ENCODE measurements around the gene LRRFIP1.
"Not testable (repeated sequence)": the region's sequence is repeated elsewhere in the genome, so short reads cannot be mapped to it uniquely, and the experiment has no call there.

The LRRFIP1 gene

GRCh38 chr2:237682856-237683670 is 55.7 kb downstream of the LRRFIP1 start:
- no peak overlapping the region for H3K4me3 ChIP-seq (ENCODE audit: low read depth, low read length)

DNA sequence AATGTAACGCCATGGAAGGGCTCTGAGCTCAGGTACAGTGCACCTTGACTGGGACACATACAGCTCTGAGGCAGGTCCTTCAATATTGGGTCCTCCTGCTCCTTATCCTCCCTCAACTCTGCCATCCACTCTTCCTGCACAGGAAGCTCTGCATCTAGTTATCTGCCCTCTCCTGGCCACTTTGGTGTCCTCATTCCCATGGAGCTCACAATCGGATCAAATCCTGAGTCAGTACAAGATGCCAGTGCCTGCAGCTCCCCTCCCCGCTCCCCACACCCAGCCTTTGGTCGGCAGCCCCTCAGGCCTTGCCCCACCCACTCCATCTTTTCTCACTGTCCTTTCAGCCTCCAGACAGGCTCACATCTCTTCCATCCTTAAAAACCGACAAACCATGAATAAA is 58.0 kb downstream of the LRRFIP1 start:
- H3K4me3 ChIP-seq (ENCODE audit: low read depth, low read length), result no peak overlapping the region

DNA sequence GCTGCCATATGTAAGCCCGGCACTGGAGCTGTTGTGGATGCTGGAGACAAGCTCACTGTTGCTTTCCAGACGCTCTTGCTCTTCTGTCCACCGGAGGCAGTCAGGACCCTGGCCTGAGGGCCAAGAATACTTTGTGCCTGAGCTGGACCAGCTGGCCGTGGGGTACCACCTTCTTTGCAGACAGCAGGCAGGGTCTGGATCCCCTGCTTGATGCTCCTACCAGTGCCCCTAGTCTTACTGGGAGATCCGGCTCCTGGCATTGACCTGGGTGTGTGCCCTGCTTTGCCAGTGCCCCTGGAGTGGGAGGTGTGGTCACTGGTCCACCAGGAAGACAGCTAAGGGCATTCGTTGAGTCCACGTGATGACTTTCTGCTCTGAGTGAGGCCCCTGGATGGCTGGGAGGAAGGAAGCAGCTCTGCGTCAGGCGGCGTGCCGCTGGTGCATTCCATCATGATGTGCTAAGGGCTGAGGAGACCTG is 59.3 kb downstream of the LRRFIP1 start:
- H3K4me3 ChIP-seq (ENCODE audit: low read depth, low read length), result no peak overlapping the region

- H3K4me3 ChIP-seq (ENCODE audit: low read depth, low read length), result no peak overlapping the region
These were observed 60.7 kb downstream of the LRRFIP1 start for GRCh38 chr2:237688081-237688480.

GRCh38 chr2:237688541-237688940 is 61.2 kb downstream of the LRRFIP1 start:
- not testable (repeated sequence) for H3K4me3 ChIP-seq (ENCODE audit: low read depth, low read length)

DNA sequence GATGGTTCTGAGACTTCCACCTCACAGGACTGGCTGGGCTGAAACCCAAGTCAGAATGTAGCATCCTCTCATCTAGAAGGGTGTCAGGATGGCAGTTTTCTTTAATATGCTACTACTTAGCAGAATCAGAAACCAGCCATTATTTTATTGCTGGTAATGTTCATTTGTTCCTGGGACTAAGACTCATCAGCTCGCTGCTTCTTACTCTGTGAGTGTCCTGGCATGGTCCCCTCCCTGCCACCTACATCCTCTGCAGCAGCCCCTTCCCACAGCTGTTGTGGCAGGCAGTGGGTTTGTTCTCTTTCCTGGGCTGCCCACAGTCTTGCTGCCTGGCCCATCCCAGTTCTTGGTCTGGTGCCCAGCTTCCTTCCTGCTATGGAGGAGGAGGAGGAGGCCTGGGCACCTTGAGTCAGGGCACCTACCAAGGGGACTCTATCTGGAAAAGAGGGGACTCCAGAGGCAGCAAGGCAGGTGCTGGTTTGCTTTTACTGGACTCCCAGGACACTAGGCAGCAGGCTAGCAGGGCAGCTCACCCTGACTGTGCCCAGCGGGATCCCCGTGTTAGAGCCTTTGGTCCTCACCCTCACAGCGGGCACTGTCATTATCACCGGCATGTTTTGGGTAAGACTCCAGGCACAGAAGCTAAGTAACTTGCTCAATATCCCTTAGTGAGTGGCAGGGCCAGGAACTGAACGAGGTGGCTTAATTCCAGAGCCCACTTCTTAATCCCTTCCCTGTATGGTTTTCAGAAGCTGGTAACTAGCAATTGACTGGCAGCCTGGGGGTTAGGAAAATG is 62.1 kb downstream of the LRRFIP1 start:
- no peak overlapping the region for H3K4me3 ChIP-seq (ENCODE audit: low read depth, low read length)

- peak overlapping the region; percentile 65 for H3K4me3 ChIP-seq (ENCODE audit: low read depth, low read length)
These were observed 63.9 kb downstream of the LRRFIP1 start for GRCh38 chr2:237691029-237691907.

GRCh38 chr2:237691908-237692600 is 64.7 kb downstream of the LRRFIP1 start:
- H3K4me3 ChIP-seq (ENCODE audit: low read depth, low read length), result peak overlapping the region; percentile 78

DNA sequence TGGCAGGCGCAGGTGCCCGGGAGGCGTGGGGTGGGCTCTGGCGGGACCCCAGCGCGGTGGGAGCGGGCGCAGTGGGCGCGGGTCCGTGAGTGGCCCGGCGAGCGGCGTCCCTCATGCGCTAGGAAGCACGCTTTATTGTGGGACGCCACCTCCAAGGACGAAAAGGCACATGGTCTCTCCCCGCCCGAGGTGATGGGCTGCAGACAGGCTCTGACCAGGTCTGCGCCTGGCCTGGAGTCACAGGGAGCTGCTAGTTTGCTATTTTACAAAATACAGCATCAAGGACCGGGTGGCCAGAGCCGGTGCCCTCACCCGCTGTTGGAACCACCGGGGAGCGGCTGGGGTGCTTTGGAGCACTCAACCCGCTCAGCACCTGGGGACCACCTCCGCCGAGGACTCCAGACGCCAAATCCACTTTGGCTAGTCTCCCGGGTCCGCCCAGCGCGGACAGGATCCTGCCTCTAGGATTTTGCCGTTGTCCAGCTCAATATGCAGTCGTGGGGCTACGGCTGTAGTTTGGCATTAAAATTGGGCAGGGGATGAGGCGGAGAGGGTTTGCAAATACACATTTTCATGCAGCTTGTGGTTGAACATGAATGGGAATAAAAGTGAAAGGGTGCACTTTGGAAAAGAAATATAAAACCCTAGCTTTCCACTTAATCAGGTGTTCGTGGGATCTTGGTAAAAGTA is 65.4 kb downstream of the LRRFIP1 start:
- peak overlapping the region; percentile 78 for H3K4me3 ChIP-seq (ENCODE audit: low read depth, low read length)

GRCh38 chr2:237693291-237693994 is 66.1 kb downstream of the LRRFIP1 start:
- H3K4me3 ChIP-seq (ENCODE audit: low read depth, low read length), result peak overlapping the region; percentile 78

DNA sequence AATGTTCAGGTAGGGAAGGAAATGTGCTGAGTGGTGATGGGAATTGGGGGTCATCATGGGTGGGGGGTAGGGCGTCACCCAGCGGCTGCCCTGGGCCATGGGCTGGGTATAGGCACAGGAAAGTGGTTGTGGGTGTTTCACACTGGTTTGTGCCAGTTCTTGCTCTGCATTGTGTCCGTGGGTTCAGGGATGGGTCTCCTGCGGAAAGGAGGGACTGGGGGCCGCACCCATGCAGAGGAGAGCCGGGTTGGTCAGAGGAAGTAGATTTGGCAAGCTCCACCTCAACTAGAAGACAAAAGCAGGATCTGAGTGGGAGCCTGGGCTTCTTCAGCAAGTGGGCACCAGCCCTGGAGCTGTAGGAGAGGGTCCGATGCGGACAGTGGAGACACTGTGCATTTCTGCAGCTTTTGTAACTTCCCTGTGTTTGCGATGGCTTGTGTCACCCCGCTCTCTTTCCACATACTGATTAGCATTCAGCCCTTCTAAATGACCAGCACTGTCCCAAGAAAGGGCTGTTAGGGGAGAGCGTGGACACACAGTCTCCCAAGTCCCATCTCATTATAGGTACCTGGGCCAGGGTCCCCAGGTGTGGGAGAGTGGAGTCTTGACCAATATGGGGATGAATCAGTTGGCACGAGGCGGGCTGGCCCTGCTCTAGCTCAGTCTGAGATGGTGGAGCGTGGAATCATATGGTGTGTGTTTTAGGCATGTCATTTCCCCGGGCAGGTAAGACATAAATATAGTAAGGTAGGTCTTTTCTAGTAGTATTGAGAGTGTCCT is 67.2 kb downstream of the LRRFIP1 start:
- no peak overlapping the region for H3K4me3 ChIP-seq (ENCODE audit: low read depth, low read length)

- H3K4me3 ChIP-seq (ENCODE audit: low read depth, low read length), result no peak overlapping the region
These were observed 67.9 kb downstream of the LRRFIP1 start for GRCh38 chr2:237695201-237695780.

DNA sequence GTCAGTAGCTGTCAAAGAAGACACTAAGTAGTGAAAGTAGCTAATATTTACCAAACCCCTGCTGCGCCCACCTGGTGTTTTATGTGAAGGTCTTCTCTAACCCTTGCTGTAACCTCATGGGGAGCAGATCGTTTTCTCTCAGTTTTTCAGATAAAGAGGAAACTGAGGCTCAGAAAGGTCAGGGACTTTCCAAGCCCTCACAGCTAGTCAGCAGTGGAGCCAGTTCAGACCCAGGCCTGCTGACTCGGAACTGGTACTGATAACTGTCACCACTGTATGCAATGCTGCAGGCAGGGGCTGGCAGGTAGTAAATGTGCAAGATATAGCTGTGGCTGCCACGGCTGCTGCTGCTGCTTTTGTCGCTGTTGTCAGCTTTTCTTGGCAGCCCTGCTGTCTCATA is 69.1 kb downstream of the LRRFIP1 start:
- no peak overlapping the region for H3K4me3 ChIP-seq (ENCODE audit: low read depth, low read length)

DNA sequence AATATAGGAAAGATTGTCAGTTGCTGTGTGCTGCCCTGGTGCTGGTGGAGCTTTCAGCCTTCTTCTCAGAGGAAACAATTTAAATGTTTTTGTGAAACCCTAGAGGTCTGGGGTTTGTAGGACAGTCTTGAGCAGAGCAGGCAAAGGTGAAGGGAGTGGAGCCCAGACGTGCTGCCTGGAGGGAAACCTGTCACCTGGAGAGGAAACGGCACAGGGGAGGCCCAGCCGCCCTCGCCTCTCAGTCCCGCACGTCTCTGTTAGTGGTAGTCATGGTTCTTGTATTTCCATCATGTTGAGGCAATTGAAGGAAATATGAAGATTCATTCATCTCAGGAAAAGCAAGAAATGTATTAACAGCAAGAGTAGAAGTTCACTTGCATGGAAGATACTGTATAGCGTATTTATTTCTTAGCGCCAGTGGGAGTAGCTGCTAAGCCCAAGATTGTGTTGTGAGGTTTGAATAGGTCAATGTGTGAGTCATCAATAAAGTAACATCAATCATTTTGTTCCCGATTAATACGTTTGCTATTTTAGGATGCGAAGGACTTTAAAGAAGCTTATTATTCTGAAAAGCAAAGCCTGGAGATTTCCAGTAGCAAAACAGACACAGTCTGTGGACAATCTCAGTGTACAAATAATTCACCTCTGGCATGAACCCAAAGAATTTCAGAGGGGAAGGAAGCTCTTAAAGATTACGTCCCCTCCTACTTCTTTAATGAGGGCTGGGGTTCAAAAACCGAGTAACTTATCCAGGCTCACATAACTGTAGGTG is 70.4 kb downstream of the LRRFIP1 start:
- H3K4me3 ChIP-seq (ENCODE audit: low read depth, low read length), result no peak overlapping the region

GRCh38 chr2:237698358-237698694 is 70.9 kb downstream of the LRRFIP1 start:
- no peak overlapping the region for H3K4me3 ChIP-seq (ENCODE audit: low read depth, low read length)

GRCh38 chr2:237699870-237700511 is 72.6 kb downstream of the LRRFIP1 start:
- no peak overlapping the region for H3K4me3 ChIP-seq (ENCODE audit: low read depth, low read length)

DNA sequence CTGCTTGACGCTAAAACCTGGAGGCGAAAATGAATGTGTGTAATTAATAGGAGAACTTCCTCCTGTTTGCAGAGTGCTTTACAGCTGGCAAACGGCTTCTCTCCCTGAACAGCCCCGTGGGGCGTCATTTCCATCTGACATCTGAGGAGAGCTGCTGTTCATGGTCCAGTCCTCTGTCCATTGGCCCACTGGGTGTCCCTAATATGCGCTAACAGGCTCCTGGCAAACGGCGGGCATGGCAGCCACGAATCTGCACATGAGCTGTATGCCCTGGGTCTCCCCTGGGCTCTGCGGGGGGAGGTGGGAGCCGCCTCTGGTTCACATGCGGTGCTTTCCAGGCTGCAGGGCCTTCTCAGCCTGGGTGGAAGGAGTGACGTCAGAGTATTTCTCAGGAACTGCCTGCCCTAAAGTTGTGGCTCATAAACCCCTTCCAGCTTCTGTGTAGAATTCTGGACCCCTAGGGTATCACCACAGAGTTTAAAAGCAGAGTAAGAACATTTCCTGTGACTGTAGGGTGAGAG is 73.2 kb downstream of the LRRFIP1 start:
- H3K4me3 ChIP-seq (ENCODE audit: low read depth, low read length), result no peak overlapping the region

Measured in iPS-11a (cell line).